ENCODE results near the gene DNMT3A.

DNA sequence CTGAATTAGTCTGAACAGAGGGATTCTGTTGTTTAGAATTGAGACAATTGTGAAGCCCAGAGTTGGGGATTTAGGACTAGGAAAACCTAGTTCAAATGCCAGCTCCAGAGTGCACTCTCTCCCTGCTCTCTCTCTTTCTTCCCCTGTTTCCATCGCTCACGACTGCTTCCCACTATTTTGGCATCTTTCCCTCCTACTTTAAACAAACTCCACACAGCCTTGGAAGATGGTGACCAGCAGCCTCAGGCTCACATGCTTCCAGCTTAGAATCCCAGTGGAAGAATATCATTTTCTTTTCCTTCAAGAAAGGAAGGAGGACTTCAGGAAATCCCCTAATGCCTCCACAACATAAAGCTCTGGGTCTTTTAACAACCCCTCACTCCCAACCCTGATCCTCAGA, 6.1 kb upstream of the DNMT3A start:
- TF ChIP-seq EZH2phosphoT487 (IDR thresholded peaks at IDR 0.05; ENCODE audit: insufficient read depth, low read depth) (no peak), EZH2 (IDR thresholded peaks at IDR 0.05; ENCODE audit: insufficient read depth, poor library complexity, severe bottlenecking) (no peak)
